Bronchial epithelial cell (primary cell): Measurements from ENCODE around the gene TVP23A. TPM values are rescaled to one million over a fixed set of nuclear protein-coding genes. Genes with fewer than 3 reads are reported as not detected.

Experiments
- DNase-seq: peaks from one replicate; pipeline ENCODE4 v3.0.0-alpha.2; 2010; ENCODE audit warnings: low read depth
- FAIRE-seq: peaks from 2 replicates; lab custom pipeline; 2011; peaks lifted over from hg19 to GRCh38; lab: Jason Lieb, UNC
- H3K27me3 ChIP-seq: 2 replicates; pipeline ENCODE4 v1.5.1; 2011; ENCODE audit warnings: low read length; ENCODE audit not compliant: control insufficient read depth, insufficient read depth
- H3K36me3 ChIP-seq: 2 replicates; pipeline ENCODE4 v1.5.1; 2011; ENCODE audit warnings: low read length; ENCODE audit not compliant: control insufficient read depth, insufficient read depth
- H3K4me3 ChIP-seq: 2 replicates; pipeline ENCODE4 v1.5.1; 2011; ENCODE audit warnings: mild to moderate bottlenecking, low read depth, low read length, control low read depth
- total RNA-seq: library from RNA; depleted of rRNA; stranded (reverse); fragments of >200 nt; gene quantifications from 2 replicates; pipeline ENCODE4 v1.2.1, GENCODE V29; 2014
- TF ChIP-seq, protein P1 (sequence below): IDR thresholded peaks from 2 replicates; pipeline ENCODE4 v1.5.1; 2011; ENCODE audit warnings: mild to moderate bottlenecking, moderate library complexity, low read length, control low read depth, inconsistent platforms; ENCODE audit not compliant: insufficient read depth, severe bottlenecking

The TVP23A gene
- total RNA-seq, 1 donor from 2014 or later: not detected

GRCh38 chr16:10840703-10841102, 22.1 kb upstream of the TVP23A start:
- H3K4me3 ChIP-seq: no peak overlapping the region
- H3K27me3 ChIP-seq: peaks cover 6% of the 10 kb centered on the region
- FAIRE-seq (no peak), DNase-seq (no peak)
- TF ChIP-seq, protein P1, sequence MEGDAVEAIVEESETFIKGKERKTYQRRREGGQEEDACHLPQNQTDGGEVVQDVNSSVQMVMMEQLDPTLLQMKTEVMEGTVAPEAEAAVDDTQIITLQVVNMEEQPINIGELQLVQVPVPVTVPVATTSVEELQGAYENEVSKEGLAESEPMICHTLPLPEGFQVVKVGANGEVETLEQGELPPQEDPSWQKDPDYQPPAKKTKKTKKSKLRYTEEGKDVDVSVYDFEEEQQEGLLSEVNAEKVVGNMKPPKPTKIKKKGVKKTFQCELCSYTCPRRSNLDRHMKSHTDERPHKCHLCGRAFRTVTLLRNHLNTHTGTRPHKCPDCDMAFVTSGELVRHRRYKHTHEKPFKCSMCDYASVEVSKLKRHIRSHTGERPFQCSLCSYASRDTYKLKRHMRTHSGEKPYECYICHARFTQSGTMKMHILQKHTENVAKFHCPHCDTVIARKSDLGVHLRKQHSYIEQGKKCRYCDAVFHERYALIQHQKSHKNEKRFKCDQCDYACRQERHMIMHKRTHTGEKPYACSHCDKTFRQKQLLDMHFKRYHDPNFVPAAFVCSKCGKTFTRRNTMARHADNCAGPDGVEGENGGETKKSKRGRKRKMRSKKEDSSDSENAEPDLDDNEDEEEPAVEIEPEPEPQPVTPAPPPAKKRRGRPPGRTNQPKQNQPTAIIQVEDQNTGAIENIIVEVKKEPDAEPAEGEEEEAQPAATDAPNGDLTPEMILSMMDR: no peak
- no peaks in the 10 kb centered on the region for H3K36me3 ChIP-seq

DNA sequence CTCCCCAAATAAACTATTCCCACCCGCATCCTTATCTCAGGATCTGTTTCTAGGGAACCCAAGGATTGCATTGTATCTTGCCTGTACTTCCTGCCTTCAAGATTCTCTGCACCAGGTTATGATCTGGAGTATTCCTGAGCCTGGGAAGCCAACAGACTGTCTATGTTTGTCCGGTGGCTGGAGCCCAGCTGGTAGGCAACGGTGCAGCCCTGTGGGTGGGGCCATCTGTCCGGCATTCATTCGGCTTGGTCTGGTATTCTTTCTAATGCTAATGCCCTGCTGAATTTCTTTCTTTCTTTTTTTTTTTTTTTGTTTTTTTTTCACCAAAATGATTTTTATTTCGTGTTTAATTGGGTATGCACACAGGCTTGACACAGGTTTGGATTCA, 20.7 kb upstream of the TVP23A start:
- no peak for FAIRE-seq
- Histone ChIP-seq H3K4me3 (no peak overlapping the region), H3K36me3 (no peaks in the 10 kb centered on the region), H3K27me3 (peaks cover 6% of the 10 kb centered on the region)
- TF ChIP-seq, protein P1: no peak
- no peak for DNase-seq

GRCh38 chr16:10838621-10839278, 20.2 kb upstream of the TVP23A start:
- DNase-seq (no peak), FAIRE-seq (no peak)
- H3K27me3 ChIP-seq: peaks cover 6% of the 10 kb centered on the region
- no peak overlapping the region for H3K4me3 ChIP-seq
- TF ChIP-seq, protein P1: no peak
- no peaks in the 10 kb centered on the region for H3K36me3 ChIP-seq

DNA sequence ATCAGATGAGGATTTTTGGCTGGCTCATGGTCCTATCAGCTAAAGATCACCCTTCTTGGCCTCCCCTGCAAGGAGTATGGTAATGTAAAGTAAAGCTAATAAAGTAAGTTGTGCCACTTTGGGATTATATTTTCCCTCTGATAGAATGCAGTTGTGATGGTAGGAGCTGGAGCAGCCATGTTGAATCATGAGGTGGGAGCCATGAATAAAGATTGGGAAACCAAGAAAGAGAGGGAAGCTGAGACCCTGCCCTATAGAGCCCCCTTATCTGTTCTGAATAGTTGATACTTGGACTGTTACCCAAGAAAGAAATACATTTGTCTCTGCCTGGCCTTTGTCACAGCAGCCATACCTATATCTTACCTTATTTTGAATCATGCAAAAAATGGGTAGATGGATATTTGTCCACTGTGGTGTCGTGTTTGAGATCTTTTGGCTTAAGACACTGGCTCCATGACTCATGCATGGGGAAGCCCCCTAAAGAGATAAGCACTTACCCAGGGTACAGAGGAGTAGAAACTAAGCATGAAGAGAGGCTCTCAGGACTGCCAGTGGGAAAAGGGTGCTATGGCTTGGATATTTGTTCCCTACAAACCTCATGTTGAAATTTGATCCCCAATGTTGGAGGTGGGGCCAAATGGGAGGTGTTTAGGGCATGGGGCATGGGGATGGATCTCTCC, 17.7 kb upstream of the TVP23A start:
- H3K27me3 ChIP-seq: peaks cover 5% of the 10 kb centered on the region
- DNase-seq (no peak), FAIRE-seq (no peak)
- TF ChIP-seq, protein P1: no peak
- no peak overlapping the region for H3K4me3 ChIP-seq
- H3K36me3 ChIP-seq: no peaks in the 10 kb centered on the region

DNA sequence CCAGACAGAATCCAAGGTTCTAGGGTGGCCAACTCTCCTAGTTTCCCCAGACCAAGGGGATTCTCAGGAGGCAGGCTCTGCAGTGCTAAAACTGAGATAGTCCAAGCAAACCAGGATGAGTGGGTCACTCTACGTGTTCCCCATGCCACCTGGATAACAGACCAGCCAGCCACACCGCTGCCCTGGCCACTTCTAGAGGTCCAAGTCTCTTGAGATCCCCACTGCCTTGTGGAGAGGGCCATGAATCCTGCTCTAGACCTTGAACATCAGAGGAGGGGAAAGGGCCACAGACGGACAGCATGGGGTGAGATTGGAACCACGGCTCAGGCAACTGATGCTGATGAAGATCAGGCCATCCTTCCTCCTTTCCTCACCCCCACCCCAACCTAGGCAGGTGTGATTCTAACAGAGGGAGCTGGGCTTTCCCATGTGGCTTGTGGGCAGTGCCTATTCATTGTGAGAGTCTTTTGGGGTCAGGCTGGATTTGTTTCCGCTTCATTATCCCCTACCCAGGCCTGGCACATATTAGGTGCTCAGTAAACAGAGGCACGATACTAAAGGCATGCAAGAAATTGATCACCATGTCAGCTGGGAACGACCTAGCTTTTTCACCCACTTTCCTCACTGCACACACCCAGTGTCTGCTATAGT, 16.8 kb upstream of the TVP23A start:
- no peak for FAIRE-seq
- no peaks in the 10 kb centered on the region for H3K27me3 ChIP-seq
- TF ChIP-seq, protein P1: no peak

More for the DNA sequence above, 16.8 kb upstream of the TVP23A start:
- H3K4me3 ChIP-seq: no peak overlapping the region
- H3K36me3 ChIP-seq: no peaks in the 10 kb centered on the region
- DNase-seq: no peak
